ENCODE results near the gene SHANK3.

Gene SHANK3

GRCh38 chr22:50711446-50712340 is 39.1 kb downstream of the SHANK3 start:
- TF ChIP-seq, protein P1, sequence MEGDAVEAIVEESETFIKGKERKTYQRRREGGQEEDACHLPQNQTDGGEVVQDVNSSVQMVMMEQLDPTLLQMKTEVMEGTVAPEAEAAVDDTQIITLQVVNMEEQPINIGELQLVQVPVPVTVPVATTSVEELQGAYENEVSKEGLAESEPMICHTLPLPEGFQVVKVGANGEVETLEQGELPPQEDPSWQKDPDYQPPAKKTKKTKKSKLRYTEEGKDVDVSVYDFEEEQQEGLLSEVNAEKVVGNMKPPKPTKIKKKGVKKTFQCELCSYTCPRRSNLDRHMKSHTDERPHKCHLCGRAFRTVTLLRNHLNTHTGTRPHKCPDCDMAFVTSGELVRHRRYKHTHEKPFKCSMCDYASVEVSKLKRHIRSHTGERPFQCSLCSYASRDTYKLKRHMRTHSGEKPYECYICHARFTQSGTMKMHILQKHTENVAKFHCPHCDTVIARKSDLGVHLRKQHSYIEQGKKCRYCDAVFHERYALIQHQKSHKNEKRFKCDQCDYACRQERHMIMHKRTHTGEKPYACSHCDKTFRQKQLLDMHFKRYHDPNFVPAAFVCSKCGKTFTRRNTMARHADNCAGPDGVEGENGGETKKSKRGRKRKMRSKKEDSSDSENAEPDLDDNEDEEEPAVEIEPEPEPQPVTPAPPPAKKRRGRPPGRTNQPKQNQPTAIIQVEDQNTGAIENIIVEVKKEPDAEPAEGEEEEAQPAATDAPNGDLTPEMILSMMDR (IDR thresholded peaks at IDR 0.05; ENCODE audit: control insufficient read depth, extremely low read depth, insufficient read depth): no peak
- DNase-seq (ENCODE audit: low read depth): no peak
- H3K4me3 ChIP-seq (ENCODE audit: low read depth, low read length): no peak overlapping the region

DNA sequence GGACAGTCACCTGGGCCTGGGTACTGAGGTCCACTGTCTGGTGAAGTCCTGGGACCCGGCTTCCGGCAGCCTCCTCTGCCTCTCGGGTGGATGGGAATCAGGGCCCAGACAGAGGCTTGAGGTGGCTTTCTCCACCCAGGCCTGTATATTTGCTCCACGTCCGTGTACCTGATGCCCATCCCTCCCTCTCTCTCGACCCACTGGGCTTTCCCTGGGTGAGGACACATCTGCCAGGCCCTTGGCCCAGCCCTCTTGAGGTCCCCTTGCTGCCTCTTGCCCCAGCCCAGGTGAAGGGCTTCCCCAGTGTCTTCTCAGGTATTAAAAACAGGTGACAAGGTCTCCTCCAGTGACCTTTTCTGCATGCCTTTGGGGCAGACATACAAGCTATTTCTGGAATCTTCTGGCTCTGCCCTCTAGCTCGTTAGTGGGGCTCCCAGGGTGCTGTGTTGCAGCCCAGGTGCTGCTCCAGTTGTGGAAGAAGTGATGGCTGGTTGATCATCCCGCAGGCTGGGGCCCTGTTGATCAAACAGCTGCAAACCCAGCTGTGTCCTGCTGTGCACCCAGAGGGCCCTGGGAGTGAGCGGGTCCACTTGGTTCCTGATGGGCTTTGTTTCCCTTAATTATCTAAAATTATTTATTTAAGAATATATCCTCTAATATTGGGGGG is 39.9 kb downstream of the SHANK3 start:
- DNase-seq (ENCODE audit: low read depth): no peak
- no peak overlapping the region for H3K4me3 ChIP-seq (ENCODE audit: low read depth, low read length)
- TF ChIP-seq, protein P1 (IDR thresholded peaks at IDR 0.05; ENCODE audit: control insufficient read depth, extremely low read depth, insufficient read depth): no peak

DNA sequence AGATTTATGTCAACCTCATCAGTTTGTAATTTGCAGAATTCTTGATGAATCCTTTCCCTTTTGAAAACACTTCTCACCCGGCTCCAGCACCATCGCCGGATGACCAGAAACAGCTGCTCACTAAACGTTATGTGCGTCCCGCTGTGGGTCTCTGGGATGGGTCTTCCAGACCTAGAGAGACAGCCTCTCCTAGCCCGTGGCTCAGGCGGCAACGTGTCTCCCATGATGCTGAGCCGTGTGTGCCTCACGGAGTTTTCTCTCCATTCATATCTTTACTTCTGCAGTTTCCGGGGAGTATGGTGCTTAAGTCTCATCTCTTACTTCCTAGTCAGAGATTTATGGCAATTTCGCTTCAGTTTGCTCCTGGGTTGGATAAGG is 40.4 kb downstream of the SHANK3 start:
- H3K4me3 ChIP-seq (ENCODE audit: low read depth, low read length): no peak overlapping the region
- DNase-seq (ENCODE audit: low read depth): no peak
- TF ChIP-seq, protein P1 (IDR thresholded peaks at IDR 0.05; ENCODE audit: control insufficient read depth, extremely low read depth, insufficient read depth): no peak

GRCh38 chr22:50713571-50714056 is 41.0 kb downstream of the SHANK3 start:
- H3K4me3 ChIP-seq (ENCODE audit: low read depth, low read length): no peak overlapping the region
- TF ChIP-seq, protein P1 (IDR thresholded peaks at IDR 0.05; ENCODE audit: control insufficient read depth, extremely low read depth, insufficient read depth): no peak
- DNase-seq (ENCODE audit: low read depth): no peak

GRCh38 chr22:50714150-50714549 is 41.5 kb downstream of the SHANK3 start:
- TF ChIP-seq, protein P1 (IDR thresholded peaks at IDR 0.05; ENCODE audit: control insufficient read depth, extremely low read depth, insufficient read depth): no peak
- no peak for DNase-seq (ENCODE audit: low read depth)
- no peak overlapping the region for H3K4me3 ChIP-seq (ENCODE audit: low read depth, low read length)

- no peak for DNase-seq (ENCODE audit: low read depth)
- TF ChIP-seq, protein P1 (IDR thresholded peaks at IDR 0.05; ENCODE audit: control insufficient read depth, extremely low read depth, insufficient read depth): no peak
- H3K4me3 ChIP-seq (ENCODE audit: low read depth, low read length): no peak overlapping the region
Observed at GRCh38 chr22:50714631-50715179, 42.1 kb downstream of the SHANK3 start.

Data from LNCaP clone FGC (cell line).